Epithelial cell of prostate (primary cell): ENCODE results near the gene DOCK11.

Source experiments
- DNase-seq: peaks from one replicate; pipeline ENCODE4 v3.0.0-alpha.2; 2011; ENCODE audit warnings: low read depth, low spot score
- H3K27ac ChIP-seq: fragments of 450-650 bp; 2 replicates; pipeline ENCODE4 v1.5.1; 2017; ENCODE audit warnings: mild to moderate bottlenecking

DOCK11 gene

GRCh38 chrX:118498755-118499154, 3.1 kb downstream of the DOCK11 start:
- H3K27ac ChIP-seq: no peak overlapping the region
- DNase-seq: no peak

GRCh38 chrX:118499295-118499694, 3.7 kb downstream of the DOCK11 start:
- H3K27ac ChIP-seq: no peak overlapping the region
- DNase-seq: no peak

- DNase-seq: no peak
- no peak overlapping the region for H3K27ac ChIP-seq
Observed at GRCh38 chrX:118502161-118502789, 6.7 kb downstream of the DOCK11 start.

GRCh38 chrX:118503260-118504041, 7.8 kb downstream of the DOCK11 start:
- no peak for DNase-seq

GRCh38 chrX:118504581-118504980, 9.0 kb downstream of the DOCK11 start:
- no peak overlapping the region for H3K27ac ChIP-seq

More at GRCh38 chrX:118503260-118504041, 7.8 kb downstream of the DOCK11 start:
- no peak overlapping the region for H3K27ac ChIP-seq

GRCh38 chrX:118506805-118507480, 11.3 kb downstream of the DOCK11 start:
- DNase-seq: no peak
- no peak overlapping the region for H3K27ac ChIP-seq

More at GRCh38 chrX:118504581-118504980, 9.0 kb downstream of the DOCK11 start:
- DNase-seq: no peak

GRCh38 chrX:118507766-118508165, 12.2 kb downstream of the DOCK11 start:
- no peak overlapping the region for H3K27ac ChIP-seq
- no peak for DNase-seq

GRCh38 chrX:118508221-118508620, 12.6 kb downstream of the DOCK11 start:
- no peak for DNase-seq
- no peak overlapping the region for H3K27ac ChIP-seq

GRCh38 chrX:118508635-118509034, 13.0 kb downstream of the DOCK11 start:
- no peak for DNase-seq
- no peak overlapping the region for H3K27ac ChIP-seq

GRCh38 chrX:118510111-118510510, 14.5 kb downstream of the DOCK11 start:
- no peak for DNase-seq
- no peak overlapping the region for H3K27ac ChIP-seq

GRCh38 chrX:118513120-118513898, 17.7 kb downstream of the DOCK11 start:
- no peak overlapping the region for H3K27ac ChIP-seq
- no peak for DNase-seq

- H3K27ac ChIP-seq: no peak overlapping the region
- no peak for DNase-seq
Observed at GRCh38 chrX:118519411-118520215, 24.0 kb downstream of the DOCK11 start.

- no peak for DNase-seq
Observed at GRCh38 chrX:118520216-118521206, 24.9 kb downstream of the DOCK11 start.

GRCh38 chrX:118521435-118521834, 25.8 kb downstream of the DOCK11 start:
- DNase-seq: no peak
- no peak overlapping the region for H3K27ac ChIP-seq

More at GRCh38 chrX:118520216-118521206, 24.9 kb downstream of the DOCK11 start:
- H3K27ac ChIP-seq: no peak overlapping the region

GRCh38 chrX:118522230-118522926, 26.8 kb downstream of the DOCK11 start:
- no peak overlapping the region for H3K27ac ChIP-seq
- no peak for DNase-seq

- no peak for DNase-seq
- no peak overlapping the region for H3K27ac ChIP-seq
Observed at GRCh38 chrX:118523920-118524319, 28.3 kb downstream of the DOCK11 start.

GRCh38 chrX:118524344-118524743, 28.7 kb downstream of the DOCK11 start:
- H3K27ac ChIP-seq: no peak overlapping the region
- no peak for DNase-seq
